Osteoblast (primary cell): ENCODE data around the gene SLC5A4. TPM values are rescaled to one million over a fixed set of nuclear protein-coding genes. Genes with fewer than 3 reads are reported as not detected.

ENCODE experiments used
- DNase-seq: peaks from one replicate; pipeline ENCODE4 v3.0.0; 2011; ENCODE audit warnings: low spot score, mixed read lengths; ENCODE audit not compliant: insufficient read length; ENCODE audit errors: missing footprints
- H2AFZ ChIP-seq: 2 replicates; pipeline ENCODE4 v1.6.0; 2011; ENCODE audit warnings: mild to moderate bottlenecking, low read length
- H3K27ac ChIP-seq: 2 replicates; pipeline ENCODE4 v1.5.1; 2011; ENCODE audit warnings: mild to moderate bottlenecking, low read depth, low read length, moderate library complexity
- H3K27me3 ChIP-seq: 2 replicates; pipeline ENCODE4 v1.6.0; 2012; ENCODE audit warnings: mild to moderate bottlenecking, control low read depth, inconsistent platforms, low read length, moderate library complexity; ENCODE audit not compliant: insufficient read depth
- H3K36me3 ChIP-seq: 2 replicates; pipeline ENCODE4 v1.5.1; 2011; ENCODE audit warnings: mild to moderate bottlenecking, low read length, control low read depth, moderate library complexity; ENCODE audit not compliant: insufficient read depth
- H3K4me1 ChIP-seq: 2 replicates; pipeline ENCODE4 v1.5.1; 2011; ENCODE audit warnings: mild to moderate bottlenecking, low read length, control low read depth, moderate library complexity; ENCODE audit not compliant: insufficient read depth
- H3K4me2 ChIP-seq: 2 replicates; pipeline ENCODE4 v1.6.0; 2011; ENCODE audit warnings: mild to moderate bottlenecking, low read length; ENCODE audit not compliant: insufficient read depth
- H3K4me3 ChIP-seq: fragments of 200-600 bp; sonication (generic); 3 replicates; pipeline ENCODE4 v1.5.1; 2012; ENCODE audit warnings: mild to moderate bottlenecking, low read length, inconsistent platforms; ENCODE audit not compliant: insufficient read depth
- H3K79me2 ChIP-seq: 2 replicates; pipeline ENCODE4 v1.6.0; 2012; ENCODE audit warnings: mild to moderate bottlenecking, low read length, control low read depth, inconsistent platforms; ENCODE audit not compliant: insufficient read depth
- H3K9me3 ChIP-seq: 2 replicates; pipeline ENCODE4 v1.5.1; 2011; ENCODE audit warnings: low read depth, low read length, control low read depth
- H4K20me1 ChIP-seq: 2 replicates; pipeline ENCODE4 v1.6.0; 2012; ENCODE audit warnings: mild to moderate bottlenecking, low read length, control low read depth; ENCODE audit not compliant: insufficient read depth
- total RNA-seq: library from RNA; depleted of rRNA; stranded (reverse); fragments of >200 nt; gene quantifications from 2 replicates; pipeline ENCODE4 v1.2.3, GENCODE V29; 2012
- TF ChIP-seq, protein P1 (sequence below): IDR thresholded peaks from 2 replicates; pipeline ENCODE4 v1.5.1; 2011; ENCODE audit warnings: mild to moderate bottlenecking, low read depth, low read length, moderate library complexity; ENCODE audit errors: extremely low read depth

SLC5A4 gene
- total RNA-seq, 1 donor = not detected

DNA sequence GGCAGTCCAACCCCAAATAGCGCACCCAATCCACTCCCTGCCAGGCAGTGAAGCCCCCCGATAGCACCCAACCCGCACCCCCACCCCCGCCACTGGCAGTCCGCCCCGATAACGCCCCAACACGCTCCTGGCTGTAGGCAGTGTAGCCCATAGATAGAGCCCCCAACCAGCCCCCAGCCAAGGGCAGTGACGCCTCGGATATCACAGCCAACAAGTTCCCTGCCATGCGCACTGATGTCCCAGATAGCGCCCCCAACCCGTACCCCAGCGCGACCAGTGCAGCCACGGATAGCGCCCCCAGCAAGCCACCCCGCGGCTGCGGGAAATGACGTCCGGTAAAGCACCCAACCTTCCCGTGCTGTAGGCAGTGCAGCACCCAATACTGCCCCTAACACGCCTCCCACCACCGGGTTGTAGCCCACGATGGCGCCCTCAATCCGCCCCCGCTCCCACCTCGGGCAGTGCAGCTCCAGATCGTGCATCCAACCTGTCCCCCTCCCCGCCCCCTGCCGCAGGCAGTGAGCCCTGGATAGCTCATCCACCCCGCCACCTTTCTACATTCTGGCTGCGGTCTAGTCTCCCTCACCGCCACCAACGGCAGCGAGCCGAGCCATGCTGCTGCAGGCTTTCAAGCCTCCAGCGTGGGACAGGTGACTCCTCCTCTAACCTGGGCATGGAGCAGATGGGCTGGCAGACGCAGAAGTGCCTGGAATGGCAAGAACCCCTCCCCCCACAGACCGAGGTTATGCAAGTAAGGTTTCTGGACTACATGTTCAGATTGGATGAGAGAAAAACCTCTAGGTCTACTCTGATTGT, 50.9 kb downstream of the SLC5A4 start:
- Histone ChIP-seq H3K79me2 (no peaks in the 10 kb centered on the region), H3K27ac (no peak overlapping the region), H3K4me1 (peaks cover 3% of the 10 kb centered on the region), H4K20me1 (peaks cover 3% of the 10 kb centered on the region), H2AFZ (peak overlapping the region; percentile 51), H3K27me3 (peaks cover 26% of the 10 kb centered on the region), H3K9me3 (no peaks in the 10 kb centered on the region), H3K4me3 (peak overlapping the region; percentile 56), H3K36me3 (no peaks in the 10 kb centered on the region), H3K4me2 (peak overlapping the region; percentile 67)
- TF ChIP-seq, protein P1, sequence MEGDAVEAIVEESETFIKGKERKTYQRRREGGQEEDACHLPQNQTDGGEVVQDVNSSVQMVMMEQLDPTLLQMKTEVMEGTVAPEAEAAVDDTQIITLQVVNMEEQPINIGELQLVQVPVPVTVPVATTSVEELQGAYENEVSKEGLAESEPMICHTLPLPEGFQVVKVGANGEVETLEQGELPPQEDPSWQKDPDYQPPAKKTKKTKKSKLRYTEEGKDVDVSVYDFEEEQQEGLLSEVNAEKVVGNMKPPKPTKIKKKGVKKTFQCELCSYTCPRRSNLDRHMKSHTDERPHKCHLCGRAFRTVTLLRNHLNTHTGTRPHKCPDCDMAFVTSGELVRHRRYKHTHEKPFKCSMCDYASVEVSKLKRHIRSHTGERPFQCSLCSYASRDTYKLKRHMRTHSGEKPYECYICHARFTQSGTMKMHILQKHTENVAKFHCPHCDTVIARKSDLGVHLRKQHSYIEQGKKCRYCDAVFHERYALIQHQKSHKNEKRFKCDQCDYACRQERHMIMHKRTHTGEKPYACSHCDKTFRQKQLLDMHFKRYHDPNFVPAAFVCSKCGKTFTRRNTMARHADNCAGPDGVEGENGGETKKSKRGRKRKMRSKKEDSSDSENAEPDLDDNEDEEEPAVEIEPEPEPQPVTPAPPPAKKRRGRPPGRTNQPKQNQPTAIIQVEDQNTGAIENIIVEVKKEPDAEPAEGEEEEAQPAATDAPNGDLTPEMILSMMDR = no peak
- peak; percentile 58 for DNase-seq

DNA sequence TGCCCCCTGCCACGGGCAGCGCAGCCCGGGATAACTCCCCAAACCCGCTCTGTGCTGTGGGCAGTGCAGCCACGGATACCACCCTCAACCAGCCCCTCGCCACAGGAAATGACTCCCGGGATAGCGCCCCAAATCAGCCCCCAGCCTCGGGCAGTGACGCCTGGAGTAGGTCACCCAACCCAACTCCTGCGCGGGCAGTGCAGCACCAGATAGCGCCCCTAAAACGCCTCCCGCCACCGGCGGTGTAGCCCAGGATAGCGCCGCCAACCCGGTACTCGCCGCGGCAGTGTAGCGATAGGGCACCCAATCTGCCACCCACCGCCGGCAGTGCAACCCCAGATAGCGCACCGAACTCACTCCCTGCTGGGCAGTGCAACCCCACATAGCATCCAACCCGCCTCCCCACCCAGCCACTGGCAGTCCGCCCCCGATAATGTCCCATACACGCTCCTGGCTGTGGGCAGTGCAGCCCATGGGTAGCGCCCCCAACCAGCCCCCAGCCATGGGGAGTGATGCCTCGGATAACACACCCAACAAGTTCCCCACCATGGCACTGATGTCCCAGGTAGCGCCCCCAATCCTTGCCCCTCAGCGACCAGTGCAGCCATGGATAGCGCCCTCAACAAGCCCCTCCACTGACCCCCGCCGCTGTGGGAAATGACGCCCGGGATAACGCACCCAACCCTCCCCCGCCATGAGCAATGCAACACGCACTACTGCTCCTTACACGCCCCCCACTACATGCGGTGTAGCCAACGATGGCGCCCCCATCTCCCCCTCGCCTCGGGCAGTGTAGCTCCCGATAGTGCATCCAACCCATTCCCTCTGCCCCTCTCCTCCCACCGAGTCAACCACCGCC, 51.7 kb downstream of the SLC5A4 start:
- no peak overlapping the region for H3K4me3 ChIP-seq
- H2AFZ ChIP-seq = no peak overlapping the region
- no peaks in the 10 kb centered on the region for H3K9me3 ChIP-seq
- H3K4me2 ChIP-seq = no peak overlapping the region
- H4K20me1 ChIP-seq = peaks cover 3% of the 10 kb centered on the region
- no peak overlapping the region for H3K27ac ChIP-seq
- TF ChIP-seq, protein P1 = no peak
- H3K79me2 ChIP-seq = no peaks in the 10 kb centered on the region
- peak; percentile 51 for DNase-seq
- H3K36me3 ChIP-seq = no peaks in the 10 kb centered on the region
- H3K4me1 ChIP-seq = peaks cover 3% of the 10 kb centered on the region
- H3K27me3 ChIP-seq = peaks cover 26% of the 10 kb centered on the region

DNA sequence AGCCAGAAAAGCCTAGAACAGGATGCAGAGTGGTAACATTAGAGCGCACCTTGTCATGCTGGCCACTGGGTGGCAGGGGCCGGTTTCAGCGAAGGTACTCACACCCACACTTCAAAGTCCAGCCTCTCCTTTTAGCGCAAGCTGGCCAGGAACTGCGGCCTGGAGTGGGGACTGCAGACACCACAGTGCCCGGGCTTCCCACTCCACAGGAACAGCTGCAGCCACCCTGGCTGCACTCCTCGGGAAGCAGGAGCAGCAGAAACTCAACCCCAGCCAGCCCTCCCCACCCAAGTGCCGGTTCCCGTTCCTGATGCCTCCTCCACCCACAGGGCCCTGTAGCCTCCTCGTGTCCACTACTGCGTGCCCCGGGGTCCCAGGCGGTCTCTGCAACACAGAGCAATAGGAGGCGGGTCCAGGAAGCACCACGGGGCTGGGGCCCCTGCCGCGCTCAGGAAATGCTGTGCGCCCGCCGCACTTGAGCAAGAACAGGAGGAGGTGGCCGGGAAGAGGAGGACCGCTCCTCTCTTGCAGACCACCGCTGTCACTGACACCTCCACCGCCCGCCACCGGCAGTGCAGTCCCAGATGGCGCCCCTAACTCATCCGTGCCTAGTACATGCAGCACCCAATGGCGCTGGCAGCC, 52.5 kb downstream of the SLC5A4 start:
- no peak overlapping the region for H3K4me2 ChIP-seq
- H3K36me3 ChIP-seq = no peaks in the 10 kb centered on the region
- H3K4me1 ChIP-seq = peaks cover 3% of the 10 kb centered on the region
- DNase-seq = peak; percentile 85
- H2AFZ ChIP-seq = no peak overlapping the region
- H3K9me3 ChIP-seq = no peaks in the 10 kb centered on the region
- H3K4me3 ChIP-seq = no peak overlapping the region
- no peaks in the 10 kb centered on the region for H3K79me2 ChIP-seq
- peaks cover 30% of the 10 kb centered on the region for H3K27me3 ChIP-seq
- H4K20me1 ChIP-seq = peaks cover 3% of the 10 kb centered on the region
- TF ChIP-seq, protein P1 = peak; percentile 39
- no peak overlapping the region for H3K27ac ChIP-seq
